ENCODE data around the gene ZNF687. TPM values are rescaled to one million over a fixed set of nuclear protein-coding genes. Genes with fewer than 3 reads are reported as not detected.

Gene ZNF687
- total RNA-seq, 1 experiment from 2014 or later: 33.3 TPM

DNA sequence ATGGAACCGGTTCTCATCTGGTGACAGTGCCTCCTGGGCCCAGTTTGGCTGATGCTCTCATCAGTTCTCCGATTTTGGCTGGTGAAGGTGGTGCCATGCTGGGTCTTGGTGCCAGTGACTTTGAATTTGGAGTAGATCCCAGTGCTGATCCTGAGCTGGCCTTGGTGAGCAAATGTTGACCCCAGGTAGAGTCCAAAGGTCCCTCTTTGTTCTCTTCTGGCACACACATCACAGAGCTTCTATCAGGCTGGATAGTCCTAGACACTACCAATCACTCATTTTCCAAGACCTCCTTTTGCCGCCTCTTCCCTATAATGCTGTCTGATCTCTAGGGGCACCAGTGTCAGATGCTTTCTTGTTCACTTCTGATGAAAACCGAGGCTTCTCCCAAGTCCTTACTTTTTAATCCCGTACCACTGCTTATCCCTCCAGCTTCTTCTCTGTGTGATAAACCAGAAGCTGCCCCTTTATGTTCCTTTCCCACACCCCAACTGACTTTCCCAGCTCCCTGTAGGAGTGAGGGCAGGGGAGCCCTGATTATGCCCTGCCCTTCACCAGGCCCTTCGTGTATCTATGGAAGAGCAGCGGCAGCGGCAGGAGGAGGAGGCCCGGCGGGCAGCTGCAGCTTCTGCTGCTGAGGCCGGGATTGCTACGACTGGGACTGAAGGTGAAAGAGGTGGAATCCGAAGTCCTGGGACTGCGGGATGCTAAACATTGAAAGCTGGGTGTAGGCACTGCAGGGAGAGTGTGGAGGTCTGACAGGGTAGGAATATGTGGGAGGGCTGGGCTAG lies 16.5 kb upstream of the ZNF687 start:
- intact Hi-C loops (cut with micrococcal nuclease; ENCODE audit: unreplicated experiment): no loop called here
- no peak for DNase-seq (ENCODE audit: low read depth, low spot score)
- ChIA-PET CTCF (no interaction called here), POLR2A (no interaction called here)
- no peaks in the 10 kb centered on the region for H3K4me1 ChIP-seq (ENCODE audit: control insufficient read depth, insufficient read depth, low read length)
- BruUV-seq (replicated peaks): TSS peak; percentile 37
- peaks cover 15% of the 10 kb centered on the region for H3K36me3 ChIP-seq (ENCODE audit: control insufficient read depth, insufficient read depth, low read length)
- TF ChIP-seq POLR2AphosphoS5 (IDR thresholded peaks at IDR 0.05; ENCODE audit: low read depth, low read length): no peak
- no peak for TF ChIP-seq TCF7L2 (IDR thresholded peaks at IDR 0.05; ENCODE audit: low read depth, low read length)
- TF ChIP-seq, protein P1, sequence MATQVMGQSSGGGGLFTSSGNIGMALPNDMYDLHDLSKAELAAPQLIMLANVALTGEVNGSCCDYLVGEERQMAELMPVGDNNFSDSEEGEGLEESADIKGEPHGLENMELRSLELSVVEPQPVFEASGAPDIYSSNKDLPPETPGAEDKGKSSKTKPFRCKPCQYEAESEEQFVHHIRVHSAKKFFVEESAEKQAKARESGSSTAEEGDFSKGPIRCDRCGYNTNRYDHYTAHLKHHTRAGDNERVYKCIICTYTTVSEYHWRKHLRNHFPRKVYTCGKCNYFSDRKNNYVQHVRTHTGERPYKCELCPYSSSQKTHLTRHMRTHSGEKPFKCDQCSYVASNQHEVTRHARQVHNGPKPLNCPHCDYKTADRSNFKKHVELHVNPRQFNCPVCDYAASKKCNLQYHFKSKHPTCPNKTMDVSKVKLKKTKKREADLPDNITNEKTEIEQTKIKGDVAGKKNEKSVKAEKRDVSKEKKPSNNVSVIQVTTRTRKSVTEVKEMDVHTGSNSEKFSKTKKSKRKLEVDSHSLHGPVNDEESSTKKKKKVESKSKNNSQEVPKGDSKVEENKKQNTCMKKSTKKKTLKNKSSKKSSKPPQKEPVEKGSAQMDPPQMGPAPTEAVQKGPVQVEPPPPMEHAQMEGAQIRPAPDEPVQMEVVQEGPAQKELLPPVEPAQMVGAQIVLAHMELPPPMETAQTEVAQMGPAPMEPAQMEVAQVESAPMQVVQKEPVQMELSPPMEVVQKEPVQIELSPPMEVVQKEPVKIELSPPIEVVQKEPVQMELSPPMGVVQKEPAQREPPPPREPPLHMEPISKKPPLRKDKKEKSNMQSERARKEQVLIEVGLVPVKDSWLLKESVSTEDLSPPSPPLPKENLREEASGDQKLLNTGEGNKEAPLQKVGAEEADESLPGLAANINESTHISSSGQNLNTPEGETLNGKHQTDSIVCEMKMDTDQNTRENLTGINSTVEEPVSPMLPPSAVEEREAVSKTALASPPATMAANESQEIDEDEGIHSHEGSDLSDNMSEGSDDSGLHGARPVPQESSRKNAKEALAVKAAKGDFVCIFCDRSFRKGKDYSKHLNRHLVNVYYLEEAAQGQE (IDR thresholded peaks at IDR 0.05; ENCODE audit: insufficient read depth in 1 of 2, low read depth in 2 of 2, low read length in 1 of 2): no peak
- TF ChIP-seq, protein P2, sequence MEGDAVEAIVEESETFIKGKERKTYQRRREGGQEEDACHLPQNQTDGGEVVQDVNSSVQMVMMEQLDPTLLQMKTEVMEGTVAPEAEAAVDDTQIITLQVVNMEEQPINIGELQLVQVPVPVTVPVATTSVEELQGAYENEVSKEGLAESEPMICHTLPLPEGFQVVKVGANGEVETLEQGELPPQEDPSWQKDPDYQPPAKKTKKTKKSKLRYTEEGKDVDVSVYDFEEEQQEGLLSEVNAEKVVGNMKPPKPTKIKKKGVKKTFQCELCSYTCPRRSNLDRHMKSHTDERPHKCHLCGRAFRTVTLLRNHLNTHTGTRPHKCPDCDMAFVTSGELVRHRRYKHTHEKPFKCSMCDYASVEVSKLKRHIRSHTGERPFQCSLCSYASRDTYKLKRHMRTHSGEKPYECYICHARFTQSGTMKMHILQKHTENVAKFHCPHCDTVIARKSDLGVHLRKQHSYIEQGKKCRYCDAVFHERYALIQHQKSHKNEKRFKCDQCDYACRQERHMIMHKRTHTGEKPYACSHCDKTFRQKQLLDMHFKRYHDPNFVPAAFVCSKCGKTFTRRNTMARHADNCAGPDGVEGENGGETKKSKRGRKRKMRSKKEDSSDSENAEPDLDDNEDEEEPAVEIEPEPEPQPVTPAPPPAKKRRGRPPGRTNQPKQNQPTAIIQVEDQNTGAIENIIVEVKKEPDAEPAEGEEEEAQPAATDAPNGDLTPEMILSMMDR (IDR thresholded peaks at IDR 0.05): no peak
- no peak for TF ChIP-seq SIN3A (IDR thresholded peaks at IDR 0.05; ENCODE audit: borderline replicate concordance, insufficient read depth, low read depth, low read length)
- in situ Hi-C loops (cut with HindIII; ENCODE audit: low pct_unique_long_range_greater_than_20kb, low sequenced_read_pairs): no loop called here
- no peak for ATAC-seq
- H3K4me3 ChIP-seq (ENCODE audit: low read depth in 2 of 2, low read length in 2 of 2): no peak overlapping the region
- H3K9me3 ChIP-seq (ENCODE audit: control insufficient read depth, insufficient read depth, low read depth, low read length): no peaks in the 10 kb centered on the region
- H3K27me3 ChIP-seq (ENCODE audit: control insufficient read depth, insufficient read depth, low read length): no peaks in the 10 kb centered on the region
- no peak overlapping the region for H3K27ac ChIP-seq (ENCODE audit: low read length)

DNA sequence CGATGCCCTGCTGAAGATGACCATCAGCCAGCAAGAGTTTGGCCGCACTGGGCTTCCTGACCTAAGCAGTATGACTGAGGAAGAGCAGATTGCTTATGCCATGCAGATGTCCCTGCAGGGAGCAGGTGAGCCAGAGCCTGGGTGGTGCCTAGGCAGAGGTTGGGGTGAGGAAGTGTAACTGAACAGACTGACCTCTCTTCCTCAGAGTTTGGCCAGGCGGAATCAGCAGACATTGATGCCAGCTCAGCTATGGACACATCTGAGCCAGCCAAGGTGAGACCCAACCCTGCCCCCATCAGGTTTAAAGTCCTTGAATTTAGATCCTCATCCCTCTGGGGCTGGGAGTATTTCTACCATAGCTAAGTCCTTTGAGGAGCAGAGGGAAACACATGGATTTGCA lies 15.8 kb upstream of the ZNF687 start:
- no peak overlapping the region for H3K27ac ChIP-seq (ENCODE audit: low read length)
- H3K27me3 ChIP-seq (ENCODE audit: control insufficient read depth, insufficient read depth, low read length): no peaks in the 10 kb centered on the region
- in situ Hi-C loops (cut with HindIII; ENCODE audit: low pct_unique_long_range_greater_than_20kb, low sequenced_read_pairs): no loop called here
- no peaks in the 10 kb centered on the region for H3K4me1 ChIP-seq (ENCODE audit: control insufficient read depth, insufficient read depth, low read length)
- ChIA-PET POLR2A (no interaction called here), CTCF (no interaction called here)
- peaks cover 15% of the 10 kb centered on the region for H3K36me3 ChIP-seq (ENCODE audit: control insufficient read depth, insufficient read depth, low read length)
- no peak for ATAC-seq
- intact Hi-C loops (cut with micrococcal nuclease; ENCODE audit: unreplicated experiment): no loop called here
- TF ChIP-seq, protein P2 (IDR thresholded peaks at IDR 0.05): no peak
- TF ChIP-seq TCF7L2 (IDR thresholded peaks at IDR 0.05; ENCODE audit: low read depth, low read length) (no peak), SIN3A (IDR thresholded peaks at IDR 0.05; ENCODE audit: borderline replicate concordance, insufficient read depth, low read depth, low read length) (no peak), POLR2AphosphoS5 (IDR thresholded peaks at IDR 0.05; ENCODE audit: low read depth, low read length) (no peak)
- TF ChIP-seq, protein P1 (IDR thresholded peaks at IDR 0.05; ENCODE audit: insufficient read depth in 1 of 2, low read depth in 2 of 2, low read length in 1 of 2): no peak
- H3K9me3 ChIP-seq (ENCODE audit: control insufficient read depth, insufficient read depth, low read depth, low read length): no peaks in the 10 kb centered on the region
- no peak overlapping the region for H3K4me3 ChIP-seq (ENCODE audit: low read depth in 2 of 2, low read length in 2 of 2)
- DNase-seq (ENCODE audit: low read depth, low spot score): no peak
- no TSS peak for BruUV-seq (replicated peaks)

All from Panc1 (cell line).